IPS-11a (cell line): ENCODE measurements around the gene DKK1.
"Not testable (repeated sequence)": the region's sequence is repeated elsewhere in the genome, so short reads cannot be mapped to it uniquely, and the experiment has no call there.

ENCODE experiments used
- H3K4me3 ChIP-seq: one replicate; pipeline ENCODE4 v1.5.1; 2013; ENCODE audit warnings: low read depth, low read length, control low read depth

Gene DKK1

GRCh38 chr10:52365547-52366432 is 51.7 kb downstream of the DKK1 start:
- H3K4me3 ChIP-seq = not testable (repeated sequence)
